ENCODE data around the gene POLR2A.

DNA sequence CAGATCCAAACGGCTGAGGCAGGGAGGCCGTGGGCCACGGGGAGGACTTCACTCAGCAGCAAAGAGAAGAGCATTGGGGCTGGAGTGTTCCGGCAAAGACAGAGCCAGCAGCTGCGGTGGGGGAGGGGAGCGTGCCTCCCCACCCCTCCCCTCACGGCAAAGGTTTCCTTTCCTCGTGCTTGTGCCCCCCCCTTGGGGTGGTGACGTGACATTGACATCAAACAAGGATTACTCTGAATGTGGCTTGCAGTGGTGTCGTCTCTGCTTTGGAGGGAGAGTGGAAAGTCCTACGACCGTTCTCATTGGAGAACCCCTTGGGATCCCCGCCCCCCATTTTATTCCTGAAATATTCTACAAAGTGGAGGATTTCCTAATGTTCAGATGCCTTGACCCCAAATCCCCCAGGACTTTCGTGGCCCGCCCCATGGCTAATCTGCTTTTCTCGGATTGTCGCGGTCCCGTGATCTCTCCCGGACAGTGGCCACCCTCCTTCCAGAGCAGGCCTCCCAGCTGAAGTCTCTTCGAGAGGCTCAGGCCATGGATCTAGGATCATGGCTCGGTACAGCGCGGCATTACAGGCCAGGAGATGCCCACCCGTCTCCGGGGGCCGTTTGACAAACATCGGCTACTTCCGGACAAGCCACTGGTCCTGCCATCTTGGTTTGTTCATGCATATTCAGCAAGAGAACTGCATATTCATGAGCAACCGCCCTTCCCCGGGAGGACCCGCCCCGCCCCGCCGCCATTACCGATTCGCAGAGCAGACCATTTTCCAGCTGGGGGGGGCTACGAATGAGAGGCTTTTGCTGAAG lies 705 bp upstream of the POLR2A start:
- TF ChIP-seq, protein P1, sequence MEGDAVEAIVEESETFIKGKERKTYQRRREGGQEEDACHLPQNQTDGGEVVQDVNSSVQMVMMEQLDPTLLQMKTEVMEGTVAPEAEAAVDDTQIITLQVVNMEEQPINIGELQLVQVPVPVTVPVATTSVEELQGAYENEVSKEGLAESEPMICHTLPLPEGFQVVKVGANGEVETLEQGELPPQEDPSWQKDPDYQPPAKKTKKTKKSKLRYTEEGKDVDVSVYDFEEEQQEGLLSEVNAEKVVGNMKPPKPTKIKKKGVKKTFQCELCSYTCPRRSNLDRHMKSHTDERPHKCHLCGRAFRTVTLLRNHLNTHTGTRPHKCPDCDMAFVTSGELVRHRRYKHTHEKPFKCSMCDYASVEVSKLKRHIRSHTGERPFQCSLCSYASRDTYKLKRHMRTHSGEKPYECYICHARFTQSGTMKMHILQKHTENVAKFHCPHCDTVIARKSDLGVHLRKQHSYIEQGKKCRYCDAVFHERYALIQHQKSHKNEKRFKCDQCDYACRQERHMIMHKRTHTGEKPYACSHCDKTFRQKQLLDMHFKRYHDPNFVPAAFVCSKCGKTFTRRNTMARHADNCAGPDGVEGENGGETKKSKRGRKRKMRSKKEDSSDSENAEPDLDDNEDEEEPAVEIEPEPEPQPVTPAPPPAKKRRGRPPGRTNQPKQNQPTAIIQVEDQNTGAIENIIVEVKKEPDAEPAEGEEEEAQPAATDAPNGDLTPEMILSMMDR (IDR thresholded peaks at IDR 0.05), result no peak
- TF ChIP-seq POLR2A (IDR thresholded peaks at IDR 0.05), result peak; percentile 24 to 61

Data from Peyer's patch (tissue), 4 donors.